ENCODE results near the gene TEX2. TPM values are rescaled to one million over a fixed set of nuclear protein-coding genes. Genes with fewer than 3 reads are reported as not detected.

Gene TEX2
- total and polyA plus RNA-seq, 2 of the 13 experiments (the other 11 are each of a cell fraction or from before 2014, with no cell fraction given) = 21.4 to 37.7 TPM

- TF ChIP-seq ZXDC (CRISPR knock-in tag; IDR thresholded peaks at IDR 0.05) (no peak), ZNF674 (CRISPR knock-in tag; IDR thresholded peaks at IDR 0.05; ENCODE audit: low read depth) (no peak), NR2F6 (IDR thresholded peaks at IDR 0.05) (peak; percentile 85), NR2F6 (CRISPR knock-in tag; IDR thresholded peaks at IDR 0.05) (peak; percentile 93), DMAP1 (CRISPR knock-in tag; IDR thresholded peaks at IDR 0.05) (peak; percentile 67), ZNF256 (CRISPR knock-in tag; conservative IDR thresholded peaks at IDR 0.05) (no peak), KLF11 (CRISPR knock-in tag; IDR thresholded peaks at IDR 0.05) (peak; percentile 91), ZNF891 (CRISPR knock-in tag; IDR thresholded peaks at IDR 0.05) (peak; percentile 62; the same call in 1 of the 2 replicates), RXRA (CRISPR knock-in tag; IDR thresholded peaks at IDR 0.05) (peak; percentile 90; the same call in 1 of the 2 replicates), ZNF574 (CRISPR knock-in tag; IDR thresholded peaks at IDR 0.05) (peak; percentile 82), ZNF451 (CRISPR knock-in tag; IDR thresholded peaks at IDR 0.05) (no peak), ATF7 (IDR thresholded peaks at IDR 0.05) (no peak), ATF7 (CRISPR knock-in tag; IDR thresholded peaks at IDR 0.05) (0 out of 2 replicates have a peak, but pooled peaks have one; percentile 13), KAT7 (CRISPR knock-in tag; IDR thresholded peaks at IDR 0.05; ENCODE audit: borderline replicate concordance) (peak; percentile 38; the same call in 1 of the 2 replicates), SRSF1 (optimal IDR thresholded peaks at IDR 0.05; ENCODE audit: low read depth, low read length) (no peak), MAF1 (CRISPR knock-in tag; IDR thresholded peaks at IDR 0.05; ENCODE audit: borderline replicate concordance) (no peak), KDM3A (CRISPR knock-in tag; IDR thresholded peaks at IDR 0.05; ENCODE audit: low read depth) (0 out of 2 replicates have a peak, but pooled peaks have one; percentile 85)
- TF ChIP-seq, protein P1, sequence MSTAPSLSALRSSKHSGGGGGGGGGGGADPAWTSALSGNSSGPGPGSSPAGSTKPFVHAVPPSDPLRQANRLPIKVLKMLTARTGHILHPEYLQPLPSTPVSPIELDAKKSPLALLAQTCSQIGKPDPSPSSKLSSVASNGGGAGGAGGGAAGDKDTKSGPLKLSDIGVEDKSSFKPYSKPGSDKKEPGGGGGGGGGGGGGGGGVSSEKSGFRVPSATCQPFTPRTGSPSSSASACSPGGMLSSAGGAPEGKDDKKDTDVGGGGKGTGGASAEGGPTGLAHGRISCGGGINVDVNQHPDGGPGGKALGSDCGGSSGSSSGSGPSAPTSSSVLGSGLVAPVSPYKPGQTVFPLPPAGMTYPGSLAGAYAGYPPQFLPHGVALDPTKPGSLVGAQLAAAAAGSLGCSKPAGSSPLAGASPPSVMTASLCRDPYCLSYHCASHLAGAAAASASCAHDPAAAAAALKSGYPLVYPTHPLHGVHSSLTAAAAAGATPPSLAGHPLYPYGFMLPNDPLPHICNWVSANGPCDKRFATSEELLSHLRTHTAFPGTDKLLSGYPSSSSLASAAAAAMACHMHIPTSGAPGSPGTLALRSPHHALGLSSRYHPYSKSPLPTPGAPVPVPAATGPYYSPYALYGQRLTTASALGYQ (CRISPR knock-in tag; IDR thresholded peaks at IDR 0.05) = 0 out of 2 replicates have a peak, but pooled peaks have one; percentile 30
- TF ChIP-seq, protein P2, sequence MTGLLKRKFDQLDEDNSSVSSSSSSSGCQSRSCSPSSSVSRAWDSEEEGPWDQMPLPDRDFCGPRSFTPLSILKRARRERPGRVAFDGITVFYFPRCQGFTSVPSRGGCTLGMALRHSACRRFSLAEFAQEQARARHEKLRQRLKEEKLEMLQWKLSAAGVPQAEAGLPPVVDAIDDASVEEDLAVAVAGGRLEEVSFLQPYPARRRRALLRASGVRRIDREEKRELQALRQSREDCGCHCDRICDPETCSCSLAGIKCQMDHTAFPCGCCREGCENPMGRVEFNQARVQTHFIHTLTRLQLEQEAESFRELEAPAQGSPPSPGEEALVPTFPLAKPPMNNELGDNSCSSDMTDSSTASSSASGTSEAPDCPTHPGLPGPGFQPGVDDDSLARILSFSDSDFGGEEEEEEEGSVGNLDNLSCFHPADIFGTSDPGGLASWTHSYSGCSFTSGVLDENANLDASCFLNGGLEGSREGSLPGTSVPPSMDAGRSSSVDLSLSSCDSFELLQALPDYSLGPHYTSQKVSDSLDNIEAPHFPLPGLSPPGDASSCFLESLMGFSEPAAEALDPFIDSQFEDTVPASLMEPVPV (CRISPR knock-in tag; IDR thresholded peaks at IDR 0.05) = no peak
- TF ChIP-seq, protein P3, sequence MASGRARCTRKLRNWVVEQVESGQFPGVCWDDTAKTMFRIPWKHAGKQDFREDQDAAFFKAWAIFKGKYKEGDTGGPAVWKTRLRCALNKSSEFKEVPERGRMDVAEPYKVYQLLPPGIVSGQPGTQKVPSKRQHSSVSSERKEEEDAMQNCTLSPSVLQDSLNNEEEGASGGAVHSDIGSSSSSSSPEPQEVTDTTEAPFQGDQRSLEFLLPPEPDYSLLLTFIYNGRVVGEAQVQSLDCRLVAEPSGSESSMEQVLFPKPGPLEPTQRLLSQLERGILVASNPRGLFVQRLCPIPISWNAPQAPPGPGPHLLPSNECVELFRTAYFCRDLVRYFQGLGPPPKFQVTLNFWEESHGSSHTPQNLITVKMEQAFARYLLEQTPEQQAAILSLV (CRISPR knock-in tag; IDR thresholded peaks at IDR 0.05; ENCODE audit: borderline replicate concordance) = peak; percentile 37; the same call in 1 of the 2 replicates
Observed at GRCh38 chr17:64178011-64178825, 84.8 kb downstream of the TEX2 start (continued).

All from HepG2 (cell line).